H1 (cell line): ENCODE measurements around the gene PELI2. TPM values are rescaled to one million over a fixed set of nuclear protein-coding genes. Genes with fewer than 3 reads are reported as not detected.

ENCODE experiments used
- CTCF ChIA-PET: fragments of 300-600 bp; sonication (Branson Sonifier 250); formaldehyde crosslinking; loops from one replicate; lab custom pipeline; 2021; ENCODE audit not compliant: partially characterized antibody; lab: Charles Lee
- POLR2A ChIA-PET: fragments of 300-600 bp; sonication (Branson Sonifier 250); formaldehyde crosslinking; loops from one replicate; lab custom pipeline; 2021; ENCODE audit warnings: inconsistent platforms; ENCODE audit not compliant: partially characterized antibody; lab: Charles Lee
- DNase-seq, 2 experiments: peaks; one replicate each; pipeline versions ENCODE4 v3.0.0 to v3.0.0-alpha.2; 2010 to 2022; ENCODE audit warnings: low spot score in 2 of 2, low read depth in 1 of 2, mixed read lengths in 1 of 2
- FAIRE-seq: peaks from 2 replicates; lab custom pipeline; 2011; peaks lifted over from hg19 to GRCh38; lab: Jason Lieb, UNC
- H2AFZ ChIP-seq: 2 replicates; pipeline ENCODE4 v1.8.1; 2012; ENCODE audit warnings: low read length, inconsistent platforms
- H2AK5ac ChIP-seq: 2 replicates; pipeline ENCODE4 v1.6.1; 2013; ENCODE audit warnings: low read depth, low read length
- H2BK120ac ChIP-seq: replicated peaks from 2 replicates; pipeline ENCODE3; 2013; ENCODE audit warnings: low read depth, low read length, inconsistent platforms
- H2BK12ac ChIP-seq: 2 replicates; pipeline ENCODE4 v1.6.1; 2013; ENCODE audit warnings: low read depth, low read length
- H2BK15ac ChIP-seq: 2 replicates; pipeline ENCODE4 v1.6.1; 2013; ENCODE audit warnings: low read length
- H2BK20ac ChIP-seq: 2 replicates; pipeline ENCODE4 v1.6.1; 2013; ENCODE audit warnings: low read length
- H2BK5ac ChIP-seq: 2 replicates; pipeline ENCODE4 v1.6.1; 2013; ENCODE audit warnings: low read depth, low read length
- H3K14ac ChIP-seq: 2 replicates; pipeline ENCODE4 v1.6.1; 2013; ENCODE audit warnings: inconsistent platforms; ENCODE audit not compliant: insufficient read length
- H3K18ac ChIP-seq: 2 replicates; pipeline ENCODE4 v1.6.1; 2013; ENCODE audit warnings: low read length; ENCODE audit errors: extremely low read depth
- H3K23ac ChIP-seq: 2 replicates; pipeline ENCODE4 v1.6.1; 2013; ENCODE audit warnings: inconsistent platforms; ENCODE audit not compliant: insufficient read length
- H3K23me2 ChIP-seq: 2 replicates; pipeline ENCODE4 v1.6.1; 2013; ENCODE audit warnings: low read depth, low read length
- H3K27ac ChIP-seq: 2 replicates; pipeline ENCODE4 v1.6.1; 2011; ENCODE audit warnings: low read depth, low read length, inconsistent platforms
- H3K27me3 ChIP-seq, 4 experiments: replicated peaks in 1 of 4; 1 replicate in 1 of 4; 2 replicates in 3 of 4; pipeline versions ENCODE4 v1.6.1 to v1.8.1; 2011 to 2013; ENCODE audit warnings: low read length in 3 of 4, mild to moderate bottlenecking in 3 of 4, inconsistent platforms in 2 of 4, mixed read lengths in 2 of 4, moderate library complexity in 1 of 4; ENCODE audit not compliant: control insufficient read depth in 3 of 4, insufficient read depth in 3 of 4; ENCODE audit errors: extremely low read depth in 1 of 4
- H3K36me3 ChIP-seq, 4 experiments: 2 replicates each; pipeline versions ENCODE4 v1.6.1 to v1.8.1; 2011 to 2013; ENCODE audit warnings: mild to moderate bottlenecking in 4 of 4, low read length in 3 of 4, moderate library complexity in 2 of 4, control low read depth in 1 of 4, inconsistent platforms in 1 of 4; ENCODE audit not compliant: insufficient read depth in 4 of 4, control insufficient read depth in 2 of 4
- H3K4ac ChIP-seq: replicated peaks from 2 replicates; pipeline ENCODE3; 2013; ENCODE audit warnings: low read length, low read depth, mixed read lengths, inconsistent platforms; ENCODE audit not compliant: insufficient read length
- H3K4me1 ChIP-seq, 4 experiments: replicated peaks in 1 of 4; 1 replicate in 1 of 4; 2 replicates in 3 of 4; pipeline versions ENCODE4 v1.6.1 to v1.8.1; 2011 to 2013; ENCODE audit warnings: low read length in 3 of 4, inconsistent platforms in 2 of 4, mixed read lengths in 1 of 4; ENCODE audit not compliant: insufficient read depth in 4 of 4, control insufficient read depth in 3 of 4
- H3K4me2 ChIP-seq, 2 experiments: 2 replicates each; pipeline versions ENCODE4 v1.6.1 to v1.8.1; 2011 to 2013; ENCODE audit warnings: low read depth in 2 of 2, low read length in 2 of 2, control low read depth in 1 of 2, inconsistent platforms in 1 of 2, mild to moderate bottlenecking in 1 of 2; ENCODE audit not compliant: insufficient read depth in 1 of 2
- H3K4me3 ChIP-seq, 4 experiments: fragments of 200-600, 300-600 bp in 1 of 4; sonication (generic), shearing (Covaris generic), sonication (Bioruptor Twin) in 1 of 4; 2 replicates each; pipeline versions ENCODE4 v1.5.1 to v1.8.1; 2011 to 2016; ENCODE audit warnings: low read length in 4 of 4, low read depth in 3 of 4, control low read depth in 2 of 4, inconsistent platforms in 2 of 4, mild to moderate bottlenecking in 2 of 4, mixed read lengths in 1 of 4, moderate library complexity in 1 of 4; ENCODE audit not compliant: insufficient read depth in 2 of 4; ENCODE audit errors: extremely low read depth in 1 of 4
- H3K56ac ChIP-seq: replicated peaks from 2 replicates; pipeline ENCODE3; 2013; ENCODE audit warnings: low read depth, mild to moderate bottlenecking, mixed read lengths, low read length, inconsistent platforms; ENCODE audit not compliant: insufficient read length
- H3K79me1 ChIP-seq: 2 replicates; pipeline ENCODE4 v1.6.1; 2013; ENCODE audit warnings: low read depth, low read length, control low read depth
- H3K79me2 ChIP-seq, 2 experiments: 2 replicates each; pipeline versions ENCODE4 v1.6.1 to v1.8.1; 2012 to 2013; ENCODE audit warnings: low read length in 2 of 2, mild to moderate bottlenecking in 2 of 2, inconsistent platforms in 1 of 2; ENCODE audit not compliant: insufficient read depth in 2 of 2, control insufficient read depth in 1 of 2
- H3K9ac ChIP-seq, 4 experiments: replicated peaks in 1 of 4; 1 replicate in 1 of 4; 2 replicates in 3 of 4; pipeline versions ENCODE4 v1.6.1 to v1.8.1; 2011 to 2013; ENCODE audit warnings: low read depth in 3 of 4, low read length in 3 of 4, control low read depth in 2 of 4, mild to moderate bottlenecking in 2 of 4, moderate library complexity in 2 of 4, inconsistent platforms in 1 of 4; ENCODE audit errors: extremely low read depth in 1 of 4
- H3K9me3 ChIP-seq, 2 experiments: 2 replicates each; pipeline versions ENCODE4 v1.6.1 to v1.8.1; 2012 to 2013; ENCODE audit warnings: mild to moderate bottlenecking in 2 of 2, moderate library complexity in 2 of 2, control low read depth in 1 of 2, inconsistent platforms in 1 of 2, low read depth in 1 of 2, low read length in 1 of 2, mixed read lengths in 1 of 2; ENCODE audit not compliant: insufficient read depth in 2 of 2
- H4K20me1 ChIP-seq, 2 experiments: replicated peaks in 1 of 2; 2 replicates each; pipeline versions ENCODE3 to v1.8.1; 2011 to 2013; ENCODE audit warnings: inconsistent platforms in 2 of 2, low read length in 2 of 2, mild to moderate bottlenecking in 1 of 2; ENCODE audit not compliant: insufficient read depth in 2 of 2, control insufficient read depth in 1 of 2
- H4K5ac ChIP-seq: 2 replicates; pipeline ENCODE4 v1.6.1; 2013; ENCODE audit warnings: low read length, low read depth, mixed read lengths, inconsistent platforms; ENCODE audit not compliant: insufficient read length
- H4K8ac ChIP-seq: 2 replicates; pipeline ENCODE4 v1.8.0; 2013; ENCODE audit warnings: mild to moderate bottlenecking, moderate library complexity, low read length, inconsistent platforms; ENCODE audit not compliant: insufficient read depth; ENCODE audit errors: extremely low read depth
- H4K91ac ChIP-seq: replicated peaks from 2 replicates; pipeline ENCODE3; 2013; ENCODE audit warnings: low read length, mixed read lengths, inconsistent platforms; ENCODE audit not compliant: insufficient read length
- BRCA1 ChIP-seq: IDR thresholded peaks from 2 replicates; pipeline ENCODE4 v1.6.1; 2012; ENCODE audit warnings: low read depth, low read length, improper control_type of control experiment
- POU5F1 ChIP-seq: IDR thresholded peaks from 2 replicates; pipeline ENCODE4 v1.6.1; 2011; ENCODE audit warnings: low read depth, mild to moderate bottlenecking, low read length, moderate library complexity
- SIN3A ChIP-seq, 2 experiments: IDR thresholded peaks in 1 of 2; conservative IDR thresholded peaks in 1 of 2; 2 replicates each; pipeline ENCODE4 v1.6.1; 2011 to 2012; ENCODE audit warnings: low read length in 2 of 2, improper control_type of control experiment in 1 of 2, low read depth in 1 of 2, mild to moderate bottlenecking in 1 of 2
- TEAD4 ChIP-seq: IDR thresholded peaks from 2 replicates; pipeline ENCODE4 v1.6.1; 2012; ENCODE audit warnings: low read depth, low read length, inconsistent platforms, mixed read lengths
- WGBS, 2 experiments: shearing (Covaris generic) in 1 of 2; methylation state at CpG; one replicate each; pipeline versions ENCODE4 v1.1.6 to v1.1.7; 2013 to 2015; ENCODE audit warnings: low lambda C conversion rate in 2 of 2, mixed read lengths in 2 of 2, inconsistent platforms in 1 of 2, low coverage in 1 of 2, missing lambda C conversion rate in 1 of 2; ENCODE audit not compliant: insufficient replicate concordance in 2 of 2, insufficient coverage in 1 of 2, insufficient read length in 1 of 2; ENCODE audit errors: extremely low coverage in 1 of 2, missing lambda C conversion rate in 1 of 2; 5-methylcytosine and 5-hydroxymethylcytosine counted together
- polyA plus RNA-seq, 7 experiments: library from polyadenylated mRNA; depleted of rRNA in 3 of 7; stranded (reverse) in 5 of 7; unstranded in 2 of 7; fragments of >200 nt in 5 of 7; fragments of 200-250 nt in 2 of 7; gene quantifications; 1 replicate in 5 of 7; 2 replicates in 1 of 7; 4 replicates in 1 of 7; pipeline versions ENCODE4 v1.2.1 to v1.2.3, GENCODE V29; 2011 to 2013; ENCODE audit warnings: missing spikeins in 2 of 7, mixed read lengths in 2 of 7
- total RNA-seq: library from RNA; stranded (reverse); fragmentation: NEBNext Ultra II Directional; extraction: Animal tissue kit (Norgen Biotek cat#: 25700); gene quantifications from 2 replicates; pipeline ENCODE4 v1.2.1, GENCODE V29; 2021

PELI2 gene
- total and polyA plus RNA-seq, 2 of the 8 experiments (the other 6 are each of a cell fraction or from before 2014, with no cell fraction given), result 14.6 to 25.7 TPM

GRCh38 chr14:56248442-56248841 lies 130.2 kb downstream of the PELI2 start:
- Histone ChIP-seq H3K23me2 (no peaks in the 10 kb centered on the region), H3K4me3 (no peak overlapping the region), H3K36me3 (no peaks in the 10 kb centered on the region), H3K14ac (no peak overlapping the region), H4K8ac (no peak overlapping the region), H3K4ac (no peak overlapping the region), H3K9me3 (no peaks in the 10 kb centered on the region), H3K4me1 (no peaks in the 10 kb centered on the region), H3K18ac (no peak overlapping the region), H2AK5ac (no peak overlapping the region), H3K79me2 (no peaks in the 10 kb centered on the region), H3K9ac (no peak overlapping the region), H4K20me1 (no peaks in the 10 kb centered on the region), H3K79me1 (no peaks in the 10 kb centered on the region), H2BK5ac (no peak overlapping the region), H3K4me2 (no peak overlapping the region), H2BK15ac (no peak overlapping the region), H2BK120ac (no peak overlapping the region), H3K27ac (no peak overlapping the region), H3K23ac (no peak overlapping the region), H2BK12ac (no peak overlapping the region; the same call in 1 of the 2 replicates), H2BK20ac (no peak overlapping the region), H4K5ac (no peak overlapping the region), H3K56ac (no peak overlapping the region), H3K27me3 (no peaks in the 10 kb centered on the region), H4K91ac (no peak overlapping the region), H2AFZ (no peak overlapping the region)
- 82% methylated on average over 5 of the region's 5 CpGs; no CpG with 5 or more reads in 1 of the 2 experiments for WGBS, 2 experiments
- no peak for TF ChIP-seq BRCA1
- peak; percentile 64 for TF ChIP-seq TEAD4
- TF ChIP-seq SIN3A (conservative IDR thresholded peaks at IDR 0.05 in 1 of 2, IDR thresholded peaks at IDR 0.05 in 1 of 2; ENCODE audit: low read depth in 1 of 2, low read length in 2 of 2), result no peak
- TF ChIP-seq POU5F1, result no peak
- ChIA-PET POLR2A (no interaction called here), CTCF (interaction anchor here (1.0 to 1.2 kb wide), 2 partner anchors 23 to 27 kb away, joined by 3 to 4 read pairs; no protein-coding TSS in a partner anchor)
- no peak for DNase-seq
- no peak for FAIRE-seq
